Fibroblast of lung (primary cell): Measurements from ENCODE around the gene CCDC6.
"Not testable (repeated sequence)": the region's sequence is repeated elsewhere in the genome, so short reads cannot be mapped to it uniquely, and the experiment has no call there.

ENCODE experiments used
- CTCF ChIP-seq, 2 donors: IDR thresholded peaks in 1 of 2; conservative IDR thresholded peaks in 1 of 2; 1 replicate in 1 of 2; 2 replicates in 1 of 2; pipeline ENCODE4 v1.5.1; 2011 to 2012; ENCODE audit warnings: low read length in 2 of 2, control low read depth in 1 of 2, inconsistent platforms in 1 of 2, low read depth in 1 of 2, mild to moderate bottlenecking in 1 of 2
- EZH2 ChIP-seq: IDR thresholded peaks from 2 replicates; pipeline ENCODE4 v1.5.1; 2012; ENCODE audit warnings: low read length, control low read depth, mild to moderate bottlenecking; ENCODE audit errors: missing control alignments

- TF ChIP-seq CTCF (conservative IDR thresholded peaks at IDR 0.05 in 1 of 2, IDR thresholded peaks at IDR 0.05 in 1 of 2; ENCODE audit: low read depth in 1 of 2, low read length in 2 of 2); EZH2: not testable (repeated sequence)
These were observed 47.4 kb upstream of the CCDC6 start for GRCh38 chr10:59953711-59954110.
